Parathyroid adenoma (tissue), 2 donors: ENCODE measurements around the gene CBLB.

Source experiments
- H2AFZ ChIP-seq: fragments of 300-600 bp; sonication (generic); one replicate; pipeline ENCODE4 v1.7.0; 2017; ENCODE audit warnings: antibody characterized with exemption, mild to moderate bottlenecking
- H3K27ac ChIP-seq: fragments of 300-600 bp; sonication (generic); one replicate; pipeline ENCODE4 v1.7.0; 2017
- H3K27me3 ChIP-seq: fragments of 300-600 bp; sonication (generic); one replicate; pipeline ENCODE4 v1.7.0; 2017; ENCODE audit warnings: low read length; ENCODE audit not compliant: control insufficient read depth, insufficient read depth
- H3K36me3 ChIP-seq: fragments of 300-600 bp; sonication (generic); one replicate; pipeline ENCODE4 v1.7.0; 2017; ENCODE audit warnings: low read length; ENCODE audit not compliant: control insufficient read depth, insufficient read depth
- H3K4me1 ChIP-seq: fragments of 300-600 bp; sonication (generic); one replicate; pipeline ENCODE4 v1.7.0; 2017; ENCODE audit warnings: control low read depth
- H3K4me2 ChIP-seq: fragments of 300-600 bp; sonication (generic); one replicate; pipeline ENCODE4 v1.7.0; 2017; ENCODE audit warnings: low read length
- H3K4me3 ChIP-seq: fragments of 300-600 bp; sonication (generic); one replicate; pipeline ENCODE4 v1.7.0; 2017; ENCODE audit warnings: low read depth, low read length
- H3K79me2 ChIP-seq: fragments of 300-600 bp; sonication (generic); one replicate; pipeline ENCODE4 v1.7.0; 2017; ENCODE audit warnings: control low read depth
- H3K9ac ChIP-seq: fragments of 300-600 bp; sonication (generic); one replicate; pipeline ENCODE4 v1.7.0; 2017; ENCODE audit warnings: mild to moderate bottlenecking
- H3K9me3 ChIP-seq: fragments of 300-600 bp; sonication (generic); one replicate; pipeline ENCODE4 v1.7.0; 2017; ENCODE audit warnings: low read length; ENCODE audit not compliant: control insufficient read depth
- CTCF ChIP-seq: fragments of 300-600 bp; sonication (generic); IDR thresholded peaks from one replicate; pipeline ENCODE4 v1.7.0; 2017; ENCODE audit warnings: antibody characterized with exemption, mild to moderate bottlenecking
- donor health status: primary hyperparathyroidism.

The CBLB gene

GRCh38 chr3:105829871-105830622 is 38.8 kb downstream of the CBLB start:
- H3K9me3 ChIP-seq: no peaks in the 10 kb centered on the region
- H3K9ac ChIP-seq: no peak overlapping the region
- TF ChIP-seq CTCF: no peak

GRCh38 chr3:105829229-105829628 is 39.6 kb downstream of the CBLB start:
- no peaks in the 10 kb centered on the region for H3K4me1 ChIP-seq
- no peaks in the 10 kb centered on the region for H3K9me3 ChIP-seq
- no peak for TF ChIP-seq CTCF
- H3K79me2 ChIP-seq: peaks cover 15% of the 10 kb centered on the region
- H2AFZ ChIP-seq: no peak overlapping the region
- H3K4me2 ChIP-seq: no peak overlapping the region
- H3K36me3 ChIP-seq: no peaks in the 10 kb centered on the region
- no peak overlapping the region for H3K4me3 ChIP-seq
- H3K27ac ChIP-seq: no peak overlapping the region
- H3K27me3 ChIP-seq: no peaks in the 10 kb centered on the region
- H3K9ac ChIP-seq: no peak overlapping the region

More at GRCh38 chr3:105829871-105830622, 38.8 kb downstream of the CBLB start:
- H3K27me3 ChIP-seq: no peaks in the 10 kb centered on the region
- H2AFZ ChIP-seq: no peak overlapping the region
- H3K79me2 ChIP-seq: peaks cover 11% of the 10 kb centered on the region
- H3K27ac ChIP-seq: no peak overlapping the region
- no peaks in the 10 kb centered on the region for H3K36me3 ChIP-seq
- no peak overlapping the region for H3K4me2 ChIP-seq
- no peak overlapping the region for H3K4me3 ChIP-seq
- H3K4me1 ChIP-seq: no peaks in the 10 kb centered on the region

GRCh38 chr3:105828703-105829102 is 40.1 kb downstream of the CBLB start:
- Histone ChIP-seq H3K9me3 (no peaks in the 10 kb centered on the region), H3K27ac (no peak overlapping the region), H3K36me3 (no peaks in the 10 kb centered on the region), H3K4me3 (no peak overlapping the region), H3K79me2 (peaks cover 15% of the 10 kb centered on the region), H3K4me1 (no peaks in the 10 kb centered on the region), H2AFZ (no peak overlapping the region), H3K27me3 (no peaks in the 10 kb centered on the region), H3K9ac (no peak overlapping the region), H3K4me2 (no peak overlapping the region)
- TF ChIP-seq CTCF: no peak

GRCh38 chr3:105827959-105828358 is 40.9 kb downstream of the CBLB start:
- peaks cover 15% of the 10 kb centered on the region for H3K79me2 ChIP-seq
- H3K4me2 ChIP-seq: no peak overlapping the region
- no peaks in the 10 kb centered on the region for H3K36me3 ChIP-seq
- H3K9me3 ChIP-seq: no peaks in the 10 kb centered on the region
- no peak overlapping the region for H3K27ac ChIP-seq
- H3K9ac ChIP-seq: no peak overlapping the region
- H3K27me3 ChIP-seq: no peaks in the 10 kb centered on the region
- no peaks in the 10 kb centered on the region for H3K4me1 ChIP-seq
- no peak overlapping the region for H2AFZ ChIP-seq
- no peak overlapping the region for H3K4me3 ChIP-seq
- TF ChIP-seq CTCF: no peak
